ENCODE measurements around the gene ARHGAP24. TPM values are rescaled to one million over a fixed set of nuclear protein-coding genes. Genes with fewer than 3 reads are reported as not detected.
"Not testable (repeated sequence)": the region's sequence is repeated elsewhere in the genome, so short reads cannot be mapped to it uniquely, and the experiment has no call there.

Gene ARHGAP24
- polyA plus RNA-seq, 1 of the 3 experiments (the other 2 are of a cell fraction): 1.4 TPM

DNA sequence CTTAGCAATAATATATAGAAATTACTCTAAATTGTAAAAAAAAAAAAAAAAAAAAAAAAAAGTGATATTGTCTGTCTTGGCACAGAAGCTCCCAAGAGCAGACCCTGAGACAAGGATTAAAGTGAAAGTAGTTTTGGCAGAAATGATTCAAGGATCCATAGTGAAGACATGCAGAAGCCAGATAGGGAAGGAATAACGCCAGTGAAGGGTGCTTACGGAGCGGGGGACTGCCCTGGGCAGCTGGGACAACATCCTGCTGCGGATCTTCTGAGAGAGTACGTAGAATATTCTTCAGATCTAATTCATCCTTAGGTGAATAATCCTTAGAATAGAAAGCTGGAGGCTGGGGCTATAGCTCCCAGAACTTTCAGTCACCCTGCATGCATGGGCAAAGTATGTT lies 39.8 kb downstream of the ARHGAP24 start:
- DNase-seq: no peak
- Histone ChIP-seq H3K27ac (ENCODE audit: low read depth in 2 of 2, low read length in 1 of 2) (no peak overlapping the region), H3K4me3 (ENCODE audit: low read depth in 2 of 2, low read length in 1 of 2) (no peak overlapping the region; a peak in 1 of 4 replicates), H2AFZ (ENCODE audit: low read depth) (no peak overlapping the region), H3K27me3 (ENCODE audit: insufficient read depth) (no peaks in the 10 kb centered on the region), H3F3A (replicated peaks; ENCODE audit: insufficient read depth) (no peaks in the 10 kb centered on the region), H3K4me1 (ENCODE audit: control insufficient read depth in 1 of 2, insufficient read depth in 2 of 2, low read depth in 1 of 2, low read length in 1 of 2) (0 out of 4 replicates have a peak, but pooled peaks cover 0 to 5% of the 10 kb centered on the region in 2 experiments), H3K9me3 (no peaks in the 10 kb centered on the region), H4K20me1 (ENCODE audit: insufficient read depth) (no peaks in the 10 kb centered on the region), H3K4me2 (no peak overlapping the region), H3K9me2 (no peaks in the 10 kb centered on the region), H3K9ac (no peak overlapping the region), H3K79me2 (ENCODE audit: insufficient read depth) (no peaks in the 10 kb centered on the region), H3K36me3 (replicated peaks in 1 of 2; ENCODE audit: control insufficient read depth in 1 of 2, insufficient read depth in 2 of 2, low read length in 1 of 2) (no peaks in the 10 kb centered on the region)
- POLR2A ChIA-PET: no interaction called here
- CTCF ChIA-PET: interaction anchor here (0.9 to 1.7 kb wide), 2 partner anchors 18 to 234 kb away, joined by 3 to 4 read pairs; no protein-coding TSS in a partner anchor
- WGBS (ENCODE audit: low lambda C conversion rate): 93% methylated on average over 5 of the region's 5 CpGs
- TF ChIP-seq GATA2 (CRISPR knock-in tag; IDR thresholded peaks at IDR 0.05): no peak
- TF ChIP-seq, protein P1, sequence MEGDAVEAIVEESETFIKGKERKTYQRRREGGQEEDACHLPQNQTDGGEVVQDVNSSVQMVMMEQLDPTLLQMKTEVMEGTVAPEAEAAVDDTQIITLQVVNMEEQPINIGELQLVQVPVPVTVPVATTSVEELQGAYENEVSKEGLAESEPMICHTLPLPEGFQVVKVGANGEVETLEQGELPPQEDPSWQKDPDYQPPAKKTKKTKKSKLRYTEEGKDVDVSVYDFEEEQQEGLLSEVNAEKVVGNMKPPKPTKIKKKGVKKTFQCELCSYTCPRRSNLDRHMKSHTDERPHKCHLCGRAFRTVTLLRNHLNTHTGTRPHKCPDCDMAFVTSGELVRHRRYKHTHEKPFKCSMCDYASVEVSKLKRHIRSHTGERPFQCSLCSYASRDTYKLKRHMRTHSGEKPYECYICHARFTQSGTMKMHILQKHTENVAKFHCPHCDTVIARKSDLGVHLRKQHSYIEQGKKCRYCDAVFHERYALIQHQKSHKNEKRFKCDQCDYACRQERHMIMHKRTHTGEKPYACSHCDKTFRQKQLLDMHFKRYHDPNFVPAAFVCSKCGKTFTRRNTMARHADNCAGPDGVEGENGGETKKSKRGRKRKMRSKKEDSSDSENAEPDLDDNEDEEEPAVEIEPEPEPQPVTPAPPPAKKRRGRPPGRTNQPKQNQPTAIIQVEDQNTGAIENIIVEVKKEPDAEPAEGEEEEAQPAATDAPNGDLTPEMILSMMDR (IDR thresholded peaks at IDR 0.05): no peak
- no peak for TF ChIP-seq SIN3A (IDR thresholded peaks at IDR 0.05; ENCODE audit: borderline replicate concordance, low read depth, low read length)

DNA sequence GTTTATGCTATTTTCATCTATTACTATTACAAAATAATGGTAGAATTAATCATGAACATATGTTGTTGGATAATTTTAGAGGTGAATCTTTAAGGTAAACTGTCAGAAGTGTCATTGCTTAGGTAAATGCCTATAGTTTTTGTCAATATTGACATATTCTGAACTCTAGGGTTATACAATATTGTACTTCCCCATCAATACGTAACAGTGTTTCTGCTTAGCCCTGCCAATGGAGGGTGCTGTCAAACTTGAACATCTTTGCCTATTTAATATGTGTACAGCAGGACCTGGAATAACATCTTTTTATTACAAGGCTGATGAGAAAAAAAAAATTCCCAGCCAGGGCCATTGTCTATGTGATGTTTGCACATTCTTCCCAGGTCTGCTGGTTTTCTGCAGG lies 40.8 kb downstream of the ARHGAP24 start:
- no peak for TF ChIP-seq FOXM1 (IDR thresholded peaks at IDR 0.05; ENCODE audit: low read depth)
- TF ChIP-seq RXRA (IDR thresholded peaks at IDR 0.05; ENCODE audit: borderline replicate concordance, low read depth): no peak
- TF ChIP-seq POLR2AphosphoS5 (IDR thresholded peaks at IDR 0.05; ENCODE audit: low read depth, low read length): no peak
- TF ChIP-seq NFIC (IDR thresholded peaks at IDR 0.05; ENCODE audit: borderline replicate concordance): no peak
- POLR2A ChIA-PET: no interaction called here

DNA sequence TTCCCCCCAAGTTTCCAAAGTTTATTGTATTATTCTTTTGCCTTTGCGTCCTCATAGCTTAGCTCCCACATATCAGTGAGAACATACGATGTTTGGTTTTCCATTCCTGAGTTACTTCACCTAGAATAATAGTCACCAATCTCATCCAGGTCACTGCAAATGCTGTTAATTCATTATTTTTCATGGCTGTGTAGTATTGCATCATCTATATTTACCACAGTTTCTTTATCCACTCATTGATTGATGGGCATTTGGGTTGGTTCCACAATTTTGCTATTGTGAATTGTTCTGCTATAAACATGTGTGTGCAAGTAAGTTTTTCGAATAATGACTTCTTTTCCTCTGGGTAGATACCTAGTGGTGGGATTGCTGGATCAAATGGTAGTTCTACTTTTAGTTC lies 43.6 kb downstream of the ARHGAP24 start:
- H3K4me1 ChIP-seq (ENCODE audit: control insufficient read depth in 1 of 2, insufficient read depth in 2 of 2, low read depth in 1 of 2, low read length in 1 of 2); H4K20me1 ChIP-seq (ENCODE audit: insufficient read depth); DNase-seq; H3K27me3 ChIP-seq (ENCODE audit: insufficient read depth); H3K27ac ChIP-seq (ENCODE audit: low read depth in 2 of 2, low read length in 1 of 2); POLR2A ChIA-PET; H3K36me3 ChIP-seq (replicated peaks in 1 of 2; ENCODE audit: control insufficient read depth in 1 of 2, insufficient read depth in 2 of 2, low read length in 1 of 2); CTCF ChIA-PET; H3K79me2 ChIP-seq (ENCODE audit: insufficient read depth); H3K4me2 ChIP-seq; H3K9ac ChIP-seq; H3K4me3 ChIP-seq (ENCODE audit: low read depth in 2 of 2, low read length in 1 of 2); H2AFZ ChIP-seq (ENCODE audit: low read depth); H3F3A ChIP-seq (replicated peaks; ENCODE audit: insufficient read depth); H3K9me2 ChIP-seq; H3K9me3 ChIP-seq: not testable (repeated sequence)
- WGBS (ENCODE audit: low lambda C conversion rate): 61% methylated on average over 3 of the region's 3 CpGs

More for the DNA sequence above, 40.8 kb downstream of the ARHGAP24 start:
- Histone ChIP-seq H3K4me3 (ENCODE audit: low read depth in 2 of 2, low read length in 1 of 2) (no peak overlapping the region), H2AFZ (ENCODE audit: low read depth) (no peak overlapping the region), H3K9ac (no peak overlapping the region), H3K9me2 (no peaks in the 10 kb centered on the region), H3F3A (replicated peaks; ENCODE audit: insufficient read depth) (no peaks in the 10 kb centered on the region), H3K4me1 (ENCODE audit: control insufficient read depth in 1 of 2, insufficient read depth in 2 of 2, low read depth in 1 of 2, low read length in 1 of 2) (0 out of 4 replicates have a peak, but pooled peaks cover 0 to 5% of the 10 kb centered on the region in 2 experiments), H3K27ac (ENCODE audit: low read depth in 2 of 2, low read length in 1 of 2) (no peak overlapping the region), H3K36me3 (replicated peaks in 1 of 2; ENCODE audit: control insufficient read depth in 1 of 2, insufficient read depth in 2 of 2, low read length in 1 of 2) (no peaks in the 10 kb centered on the region), H4K20me1 (ENCODE audit: insufficient read depth) (no peaks in the 10 kb centered on the region), H3K27me3 (ENCODE audit: insufficient read depth) (no peaks in the 10 kb centered on the region), H3K9me3 (no peaks in the 10 kb centered on the region), H3K79me2 (ENCODE audit: insufficient read depth) (no peaks in the 10 kb centered on the region), H3K4me2 (no peak overlapping the region)
- 0% methylated on average over 1 of the region's 1 CpG for WGBS (ENCODE audit: low lambda C conversion rate)
- no peak for DNase-seq
- CTCF ChIA-PET: interaction anchor here (1.7 kb wide), 1 partner anchor 19 kb away, joined by 4 read pairs; no protein-coding TSS in a partner anchor

All from SK-N-SH (cell line).